ENCODE results near the gene GSDMA.

Gene GSDMA

GRCh38 chr17:39962642-39963220, at the start of gene GSDMA:
TSS of gene GSDMA (plus strand) at chr17:39963004. CDS start at chr17:39965688, 2,684 bp downstream.
- no peak for DNase-seq (ENCODE audit: low read depth)

- no peak for DNase-seq (ENCODE audit: low read depth)
Observed at GRCh38 chr17:39913989-39914388, 48.8 kb upstream of the GSDMA start.

GRCh38 chr17:39915559-39915958, 47.2 kb upstream of the GSDMA start:
- no peak for DNase-seq (ENCODE audit: low read depth)

GRCh38 chr17:39916918-39917317, 45.9 kb upstream of the GSDMA start:
- peak; percentile 50 for DNase-seq (ENCODE audit: low read depth)

GRCh38 chr17:39919087-39919683, 43.6 kb upstream of the GSDMA start:
- no peak for DNase-seq (ENCODE audit: low read depth)

- no peak for DNase-seq (ENCODE audit: low read depth)
Observed at GRCh38 chr17:39920218-39921210, 42.3 kb upstream of the GSDMA start.

- DNase-seq (ENCODE audit: low read depth), result no peak
Observed at GRCh38 chr17:39921323-39921722, 41.5 kb upstream of the GSDMA start.

- DNase-seq (ENCODE audit: low read depth), result no peak
Observed at GRCh38 chr17:39922006-39922405, 40.8 kb upstream of the GSDMA start.

- no peak for DNase-seq (ENCODE audit: low read depth)
Observed at GRCh38 chr17:39923230-39923629, 39.6 kb upstream of the GSDMA start.

- peak; percentile 81 for DNase-seq (ENCODE audit: low read depth)
Observed at GRCh38 chr17:39923836-39924690, 38.7 kb upstream of the GSDMA start.

GRCh38 chr17:39924691-39925055, 38.1 kb upstream of the GSDMA start:
- no peak for DNase-seq (ENCODE audit: low read depth)

- no peak for DNase-seq (ENCODE audit: low read depth)
Observed at GRCh38 chr17:39925282-39926134, 37.3 kb upstream of the GSDMA start.

GRCh38 chr17:39926135-39926587, 36.6 kb upstream of the GSDMA start:
- DNase-seq (ENCODE audit: low read depth), result no peak

GRCh38 chr17:39926588-39927100, 36.2 kb upstream of the GSDMA start:
- DNase-seq (ENCODE audit: low read depth), result peak; percentile 47

GRCh38 chr17:39927101-39927928, 35.5 kb upstream of the GSDMA start, which contains the start of the genes LRRC3C and ORMDL3:
TSS of gene LRRC3C (plus strand) at chr17:39927732. CDS start at chr17:39941524, 13,792 bp downstream.
TSS of gene ORMDL3 (minus strand) at chr17:39927601. CDS start at chr17:39924203, 3,398 bp downstream.
- peak; percentile 95 for DNase-seq (ENCODE audit: low read depth)

GRCh38 chr17:39927929-39928857, 34.6 kb upstream of the GSDMA start:
- peak; percentile 24 for DNase-seq (ENCODE audit: low read depth)

- peak; percentile 98 for DNase-seq (ENCODE audit: low read depth)
Observed at GRCh38 chr17:39928858-39929645, 33.8 kb upstream of the GSDMA start.

Data from ELR (cell line).